K562 (cell line): ENCODE data around the gene PAXIP1. TPM values are rescaled to one million over a fixed set of nuclear protein-coding genes. Genes with fewer than 3 reads are reported as not detected.

Experiments used
- ATAC-seq: fragments of 200-7000 bp; cut with Tn5 transposase; 3 replicates; pipeline ENCODE4 v1.9.1; 2020; ENCODE audit warnings: moderate library complexity
- BruUV-seq: library from RNA; stranded (reverse); fragments of 400-500 nt; replicated peaks from 2 replicates; lab custom pipeline; 2021; lab: Mats Ljungman, UMichigan
- CTCF ChIA-PET: fragments of 300-600 bp; formaldehyde crosslinking; extraction: SDS; loops from one replicate; lab custom pipeline; 2021; ENCODE audit warnings: low intra/inter-chr PET ratio; lab: Yijun Ruan, JAX
- POLR2A ChIA-PET: fragments of 300-600, 350-650 bp; sonication (Branson Sonifier 250); formaldehyde crosslinking; extraction: SDS; loops from one replicate; lab custom pipeline; 2021; ENCODE audit warnings: antibody characterized with exemption, inconsistent platforms; lab: Yijun Ruan, JAX
- DNase-seq, 4 experiments: peaks; one replicate each; pipeline versions ENCODE4 v3.0.0 to v3.0.0-alpha.2; 2011 to 2018; ENCODE audit warnings: low spot score in 3 of 4, mixed read lengths in 3 of 4; ENCODE audit errors: extremely low read depth in 1 of 4
- FAIRE-seq: peaks from 2 replicates; lab custom pipeline; 2011; peaks lifted over from hg19 to GRCh38; lab: Jason Lieb, UNC
- H2AFZ ChIP-seq: 2 replicates; pipeline ENCODE4 v1.6.0; 2011; ENCODE audit warnings: low read depth, low read length, control low read depth, inconsistent platforms
- H3K27ac ChIP-seq: fragments of 200-600 bp; 3 replicates; pipeline ENCODE4 v1.8.0; 2011; ENCODE audit warnings: low read depth, mild to moderate bottlenecking, control low read depth, inconsistent platforms, low read length, moderate library complexity, mixed read lengths; ENCODE audit errors: extremely low read depth
- H3K27me3 ChIP-seq, 2 experiments: fragments of 300-600 bp in 1 of 2; 2 replicates in 1 of 2; 3 replicates in 1 of 2; pipeline versions ENCODE4 v1.6.0 to v1.8.0; 2011; ENCODE audit warnings: inconsistent platforms in 2 of 2, low read length in 2 of 2, mild to moderate bottlenecking in 1 of 2, mixed read lengths in 1 of 2, moderate library complexity in 1 of 2; ENCODE audit not compliant: control insufficient read depth in 2 of 2, insufficient read depth in 2 of 2
- H3K36me3 ChIP-seq: fragments of 300-600 bp; 3 replicates; pipeline ENCODE4 v1.8.0; 2011; ENCODE audit warnings: mild to moderate bottlenecking, low read length, inconsistent platforms; ENCODE audit not compliant: control insufficient read depth, insufficient read depth
- H3K4me1 ChIP-seq, 2 experiments: fragments of 200-600 bp in 1 of 2; replicated peaks in 1 of 2; 2 replicates in 1 of 2; 3 replicates in 1 of 2; pipeline versions ENCODE4 v1.5.1 to v1.8.0; 2011; ENCODE audit warnings: inconsistent platforms in 2 of 2, low read length in 2 of 2, mild to moderate bottlenecking in 1 of 2, mixed read lengths in 1 of 2, moderate library complexity in 1 of 2; ENCODE audit not compliant: control insufficient read depth in 2 of 2, insufficient read depth in 2 of 2
- H3K4me2 ChIP-seq: 2 replicates; pipeline ENCODE4 v1.6.1; 2011; ENCODE audit warnings: low read length, control low read depth, inconsistent platforms, mixed read lengths; ENCODE audit not compliant: insufficient read depth
- H3K4me3 ChIP-seq: fragments of 200-600 bp; sonication (generic), shearing (Covaris generic); 2 replicates; pipeline ENCODE4 v1.5.1; 2016; ENCODE audit warnings: control low read depth, inconsistent platforms
- H3K79me2 ChIP-seq: fragments of 200-600 bp; 3 replicates; pipeline ENCODE4 v1.8.0; 2011; ENCODE audit warnings: low read length, inconsistent platforms; ENCODE audit not compliant: control insufficient read depth, insufficient read depth
- H3K9ac ChIP-seq, 2 experiments: 2 replicates each; pipeline versions ENCODE4 v1.6.0 to v1.6.1; 2011; ENCODE audit warnings: low read depth in 2 of 2, low read length in 2 of 2, control low read depth in 1 of 2, inconsistent platforms in 1 of 2, mild to moderate bottlenecking in 1 of 2, mixed read lengths in 1 of 2; ENCODE audit not compliant: insufficient read depth in 1 of 2
- H3K9me1 ChIP-seq: one replicate; pipeline ENCODE4 v1.6.0; 2011; ENCODE audit warnings: inconsistent platforms, mild to moderate bottlenecking, low read length, moderate library complexity; ENCODE audit not compliant: control insufficient read depth, insufficient read depth
- H3K9me3 ChIP-seq: replicated peaks from 2 replicates; pipeline ENCODE4 v1.5.1; 2011; ENCODE audit warnings: low read depth, low read length, inconsistent platforms; ENCODE audit not compliant: control insufficient read depth, insufficient read depth
- H4K20me1 ChIP-seq: replicated peaks from 2 replicates; pipeline ENCODE4 v1.6.1; 2011; ENCODE audit warnings: low read length, inconsistent platforms, mixed read lengths; ENCODE audit not compliant: control insufficient read depth, insufficient read depth
- ARID4B ChIP-seq: sonication (generic); formaldehyde crosslinking; IDR thresholded peaks from 2 replicates; pipeline ENCODE4 v1.8.0; 2022; ENCODE audit warnings: mild to moderate bottlenecking, missing genetic modification reagents
- DPF2 ChIP-seq: fragments of 450-650 bp; IDR thresholded peaks from 2 replicates; pipeline ENCODE4 v1.6.1; 2016
- E2F1 ChIP-seq: sonication (generic); formaldehyde crosslinking; IDR thresholded peaks from 2 replicates; pipeline ENCODE4 v1.8.1; 2023; ENCODE audit warnings: mild to moderate bottlenecking, missing genetic modification reagents, moderate library complexity
- FUS ChIP-seq: fragments of 200-400 bp; formaldehyde crosslinking; optimal IDR thresholded peaks from 2 replicates; pipeline ENCODE3; 2017; ENCODE audit warnings: low read depth, low read length
- MEF2A ChIP-seq: IDR thresholded peaks from 2 replicates; pipeline ENCODE4 v1.6.1; 2011; ENCODE audit warnings: low read depth, mild to moderate bottlenecking, low read length, moderate library complexity; ENCODE audit not compliant: control insufficient read depth
- RBM34 ChIP-seq: fragments of 200-400 bp; formaldehyde crosslinking; IDR thresholded peaks from 2 replicates; pipeline ENCODE4 v1.6.1; 2018; ENCODE audit warnings: low read length, borderline replicate concordance; ENCODE audit not compliant: insufficient read depth
- SMAD4 ChIP-seq: fragments of 250-450 bp; sonication (Bioruptor Pico); conservative IDR thresholded peaks from 2 replicates; pipeline ENCODE4 v1.8.0; 2021; ENCODE audit warnings: inconsistent platforms, mild to moderate bottlenecking, moderate library complexity
- ZBTB9 ChIP-seq: fragments of 450-650 bp; formaldehyde crosslinking; IDR thresholded peaks from 2 replicates; pipeline ENCODE4 v1.4.0; 2020; ENCODE audit warnings: mild to moderate bottlenecking, moderate library complexity
- ZNF134 ChIP-seq: fragments of 250-450 bp; sonication (Bioruptor Pico); conservative IDR thresholded peaks from 2 replicates; pipeline ENCODE4 v1.4.0; 2020
- ZNF609 ChIP-seq: sonication (generic); formaldehyde crosslinking; IDR thresholded peaks from 2 replicates; pipeline ENCODE4 v1.8.1; 2023; ENCODE audit warnings: missing genetic modification reagents, mild to moderate bottlenecking, borderline replicate concordance
- WGBS: fragments of 100-300 bp; shearing (Covaris generic); methylation state at CpG from one replicate; pipeline ENCODE4 v1.1.6; 2016; ENCODE audit warnings: low coverage, mixed read lengths; ENCODE audit not compliant: insufficient coverage; ENCODE audit errors: missing lambda C conversion rate; 5-methylcytosine and 5-hydroxymethylcytosine counted together
- in situ Hi-C: fragments of 300-500 bp; cut with MboI; formaldehyde crosslinking; loops from 4 replicates; pipeline ENCODE4 v1.15.0; 2018; ENCODE audit warnings: inconsistent platforms, mixed read lengths
- intact Hi-C: fragments of 100-400 bp; cut with micrococcal nuclease; formaldehyde crosslinking; loops from 2 replicates; pipeline ENCODE4 v1.14.2; 2022
- polyA plus RNA-seq, 8 experiments: library from polyadenylated mRNA; depleted of rRNA in 4 of 8; stranded (reverse) in 5 of 8; unstranded in 3 of 8; fragments of >200 nt; fragmentation: Nextera tagmentation in 2 of 8; fragmentation: Illumina TruSeq in 1 of 8; extraction: Ambion mirVana in 2 of 8; extraction: Trizol in 1 of 8; gene quantifications; 2 replicates each; pipeline versions ENCODE4 v1.2.1 to v1.2.3, GENCODE V29; 2011 to 2014; ENCODE audit warnings: inconsistent platforms in 1 of 8, missing spikeins in 1 of 8
- total RNA-seq, 7 experiments: library from RNA; depleted of rRNA in 6 of 7; stranded (reverse); fragments of >200 nt in 6 of 7; fragmentation: Illumina TruSeq in 2 of 7; extraction: Trizol in 2 of 7; gene quantifications; 2 replicates each; pipeline versions ENCODE4 v1.2.1 to v1.2.3, GENCODE V29; 2011 to 2021; ENCODE audit warnings: low replicate concordance in 1 of 7

Gene PAXIP1
- total and polyA plus RNA-seq, 9 of the 15 experiments (the other 6 are each of a cell fraction or from before 2014, with no cell fraction given) = 9.7 to 37.9 (median 28.4) TPM

GRCh38 chr7:154905146-154905545 lies 97.8 kb downstream of the PAXIP1 start:
- Histone ChIP-seq H2AFZ (no peak overlapping the region), H3K27ac (no peak overlapping the region), H4K20me1 (no peaks in the 10 kb centered on the region), H3K4me2 (no peak overlapping the region), H3K36me3 (no peaks in the 10 kb centered on the region), H3K27me3 (peaks cover 47 to 98% of the 10 kb centered on the region in 2 experiments), H3K9ac (no peak overlapping the region), H3K9me3 (no peaks in the 10 kb centered on the region), H3K9me1 (no peaks in the 10 kb centered on the region), H3K4me1 (peaks cover 0 to 6% of the 10 kb centered on the region in 2 experiments; a peak in 1 of 5 replicates), H3K79me2 (no peaks in the 10 kb centered on the region), H3K4me3 (no peak overlapping the region)
- FAIRE-seq = no peak
- intact Hi-C loops = no loop called here
- BruUV-seq = no TSS peak
- DNase-seq = no peak
- ChIA-PET POLR2A (no interaction called here), CTCF (no interaction called here)
- in situ Hi-C loops = no loop called here
- 0% methylated on average over 8 of the region's 8 CpGs for WGBS
- no peak for ATAC-seq
- TF ChIP-seq ZNF609 (CRISPR knock-in tag) (no peak), ZNF134 (CRISPR knock-in tag) (no peak), ARID4B (CRISPR knock-in tag) (no peak), ZBTB9 (CRISPR knock-in tag) (no peak), E2F1 (CRISPR knock-in tag) (no peak), DPF2 (no peak), FUS (no peak), MEF2A (no peak), SMAD4 (no peak), RBM34 (no peak)
